Cardiac fibroblast (primary cell): ENCODE measurements around the gene TUFT1.
"Not testable (repeated sequence)": the region's sequence is repeated elsewhere in the genome, so short reads cannot be mapped to it uniquely, and the experiment has no call there.

ENCODE experiments used
- DNase-seq, 2 donors: peaks; one replicate each; pipeline versions ENCODE4 v3.0.0 to v3.0.0-alpha.2; 2010; ENCODE audit warnings: low read depth in 2 of 2
- H3K4me3 ChIP-seq, 2 donors: replicated peaks in 1 of 2; 1 replicate in 1 of 2; 2 replicates in 1 of 2; pipeline ENCODE4 v1.5.1; 2011; ENCODE audit warnings: low read depth in 2 of 2, low read length in 2 of 2, mild to moderate bottlenecking in 2 of 2, moderate library complexity in 1 of 2
- CTCF ChIP-seq: IDR thresholded peaks from one replicate; pipeline ENCODE4 v1.5.1; 2011; ENCODE audit warnings: low read depth, mild to moderate bottlenecking, low read length, inconsistent platforms

The TUFT1 gene

GRCh38 chr1:151516031-151516511 is 24.0 kb upstream of the TUFT1 start:
- no peak for TF ChIP-seq CTCF
- H3K4me3 ChIP-seq, result no peak overlapping the region

GRCh38 chr1:151518431-151518830 is 21.7 kb upstream of the TUFT1 start:
- DNase-seq, result no peak
- no peak overlapping the region for H3K4me3 ChIP-seq
- TF ChIP-seq CTCF, result no peak

More at GRCh38 chr1:151516031-151516511, 24.0 kb upstream of the TUFT1 start:
- no peak for DNase-seq

GRCh38 chr1:151518936-151519335 is 21.2 kb upstream of the TUFT1 start:
- DNase-seq, result no peak
- TF ChIP-seq CTCF, result no peak
- H3K4me3 ChIP-seq, result no peak overlapping the region

GRCh38 chr1:151519667-151520066 is 20.4 kb upstream of the TUFT1 start:
- DNase-seq, result no peak
- no peak for TF ChIP-seq CTCF
- H3K4me3 ChIP-seq, result no peak overlapping the region

- no peak for TF ChIP-seq CTCF
- no peak overlapping the region for H3K4me3 ChIP-seq
- no peak for DNase-seq
Measured at GRCh38 chr1:151520359-151520758, 19.8 kb upstream of the TUFT1 start.

GRCh38 chr1:151522427-151522826 is 17.7 kb upstream of the TUFT1 start:
- not testable (repeated sequence) for H3K4me3 ChIP-seq, DNase-seq

- no peak for DNase-seq
- no peak overlapping the region for H3K4me3 ChIP-seq
- TF ChIP-seq CTCF, result no peak
Measured at GRCh38 chr1:151523326-151523725, 16.8 kb upstream of the TUFT1 start.

- TF ChIP-seq CTCF, result no peak
- DNase-seq, result no peak
- no peak overlapping the region for H3K4me3 ChIP-seq
Measured at GRCh38 chr1:151524736-151525135, 15.4 kb upstream of the TUFT1 start.
